H9 (cell line): Measurements from ENCODE around the gene ZNF414. TPM values are rescaled to one million over a fixed set of nuclear protein-coding genes. Genes with fewer than 3 reads are reported as not detected.

Source experiments
- DNase-seq: peaks from one replicate; pipeline ENCODE4 v3.0.0-alpha.2; 2017
- H2AFZ ChIP-seq: one replicate; pipeline ENCODE4 v1.6.1; 2013; ENCODE audit warnings: mild to moderate bottlenecking, low read length, control low read depth, moderate library complexity
- H2AK5ac ChIP-seq: 2 replicates; pipeline ENCODE4 v1.6.1; 2013; ENCODE audit warnings: low read length, control low read depth, mixed read lengths; ENCODE audit not compliant: insufficient read length
- H2BK120ac ChIP-seq: one replicate; pipeline ENCODE4 v1.6.1; 2013; ENCODE audit warnings: low read depth, mild to moderate bottlenecking, low read length, control low read depth, inconsistent platforms; ENCODE audit not compliant: poor library complexity, severe bottlenecking
- H2BK12ac ChIP-seq: 2 replicates; pipeline ENCODE4 v1.6.1; 2013; ENCODE audit warnings: low read length, control low read depth, mixed read lengths, low read depth; ENCODE audit not compliant: insufficient read length
- H2BK15ac ChIP-seq: 2 replicates; pipeline ENCODE4 v1.6.1; 2013; ENCODE audit warnings: low read depth, low read length, control low read depth
- H2BK20ac ChIP-seq: one replicate; pipeline ENCODE4 v1.6.1; 2013; ENCODE audit warnings: low read depth, mild to moderate bottlenecking, low read length, control low read depth, inconsistent platforms; ENCODE audit not compliant: poor library complexity, severe bottlenecking
- H2BK5ac ChIP-seq: 2 replicates; pipeline ENCODE4 v1.6.1; 2013; ENCODE audit warnings: low read length, control low read depth, mixed read lengths; ENCODE audit not compliant: insufficient read length
- H3K14ac ChIP-seq: 2 replicates; pipeline ENCODE4 v1.6.1; 2013; ENCODE audit warnings: low read length, control low read depth; ENCODE audit not compliant: insufficient read depth
- H3K18ac ChIP-seq: 2 replicates; pipeline ENCODE4 v1.6.1; 2013; ENCODE audit warnings: low read depth, mild to moderate bottlenecking, mixed read lengths, low read length, control low read depth; ENCODE audit not compliant: insufficient read length
- H3K23ac ChIP-seq: 2 replicates; pipeline ENCODE4 v1.6.1; 2013; ENCODE audit warnings: low read length, control low read depth, mixed read lengths, low read depth; ENCODE audit not compliant: insufficient read length
- H3K23me2 ChIP-seq: 2 replicates; pipeline ENCODE4 v1.6.1; 2013; ENCODE audit warnings: low read depth, mild to moderate bottlenecking, mixed read lengths, low read length, control low read depth; ENCODE audit not compliant: insufficient read length, poor library complexity, severe bottlenecking
- H3K27ac ChIP-seq: 2 replicates; pipeline ENCODE4 v1.5.1; 2013; ENCODE audit warnings: low read length, control low read depth, mixed read lengths, low read depth; ENCODE audit not compliant: insufficient read length
- H3K27me3 ChIP-seq: 2 replicates; pipeline ENCODE4 v1.6.1; 2013; ENCODE audit warnings: low read length, control low read depth, inconsistent platforms; ENCODE audit not compliant: insufficient read depth
- H3K4ac ChIP-seq: 2 replicates; pipeline ENCODE4 v1.6.1; 2013; ENCODE audit warnings: low read depth, mild to moderate bottlenecking, control low read depth, inconsistent platforms, low read length, moderate library complexity
- H3K4me1 ChIP-seq: 2 replicates; pipeline ENCODE4 v1.6.1; 2013; ENCODE audit warnings: low read length, control low read depth, inconsistent platforms; ENCODE audit not compliant: insufficient read depth
- H3K4me2 ChIP-seq: 2 replicates; pipeline ENCODE4 v1.6.1; 2013; ENCODE audit warnings: low read length, control low read depth, mixed read lengths; ENCODE audit not compliant: insufficient read length, insufficient read depth
- H3K56ac ChIP-seq: 2 replicates; pipeline ENCODE4 v1.6.1; 2013; ENCODE audit warnings: low read depth, mild to moderate bottlenecking, mixed read lengths, low read length, control low read depth; ENCODE audit not compliant: insufficient read length
- H3K79me1 ChIP-seq: 2 replicates; pipeline ENCODE4 v1.6.1; 2013; ENCODE audit warnings: low read depth, mild to moderate bottlenecking, moderate library complexity, low read length, control low read depth, inconsistent platforms; ENCODE audit not compliant: insufficient read depth, poor library complexity, severe bottlenecking
- H3K79me2 ChIP-seq: 2 replicates; pipeline ENCODE4 v1.6.1; 2013; ENCODE audit warnings: low read length, control low read depth, inconsistent platforms; ENCODE audit not compliant: insufficient read depth
- H3K9ac ChIP-seq: 2 replicates; pipeline ENCODE4 v1.6.1; 2013; ENCODE audit warnings: low read length, control low read depth, mixed read lengths; ENCODE audit not compliant: insufficient read length; ENCODE audit errors: extremely low read depth
- H3K9me3 ChIP-seq: one replicate; pipeline ENCODE4 v1.6.1; 2013; ENCODE audit warnings: low read depth, low read length, inconsistent platforms; ENCODE audit not compliant: control insufficient read depth
- H3T11ph ChIP-seq: one replicate; pipeline ENCODE4 v1.6.1; 2013; ENCODE audit warnings: mild to moderate bottlenecking, low read length, control low read depth, inconsistent platforms
- H4K20me1 ChIP-seq: one replicate; pipeline ENCODE4 v1.6.1; 2013; ENCODE audit not compliant: control insufficient read depth, insufficient read length, insufficient read depth
- H4K5ac ChIP-seq: 2 replicates; pipeline ENCODE4 v1.6.1; 2013; ENCODE audit warnings: low read depth, mild to moderate bottlenecking, mixed read lengths, low read length, control low read depth; ENCODE audit not compliant: insufficient read length
- H4K8ac ChIP-seq: replicated peaks from 2 replicates; pipeline ENCODE4 v1.6.1; 2013; ENCODE audit warnings: low read length, control low read depth, mixed read lengths, low read depth; ENCODE audit not compliant: insufficient read length
- H4K91ac ChIP-seq: 2 replicates; pipeline ENCODE4 v1.6.1; 2013; ENCODE audit warnings: low read depth, mild to moderate bottlenecking, moderate library complexity, mixed read lengths, low read length, control low read depth; ENCODE audit not compliant: insufficient read length
- H3K27ac Mint-ChIP-seq, 3 experiments: 2 replicates in 2 of 3; 3 replicates in 1 of 3; pipeline ENCODE4 v1.8.0; 2020 to 2021; ENCODE audit warnings: mixed read lengths in 3 of 3, mild to moderate bottlenecking in 1 of 3, moderate library complexity in 1 of 3
- H3K27me3 Mint-ChIP-seq: 2 replicates; pipeline ENCODE4 v1.8.0; 2021; ENCODE audit warnings: low read depth, mild to moderate bottlenecking, moderate library complexity, mixed read lengths
- H3K36me3 Mint-ChIP-seq, 3 experiments: 2 replicates in 2 of 3; 3 replicates in 1 of 3; pipeline ENCODE4 v1.8.0; 2020 to 2021; ENCODE audit warnings: low read depth in 3 of 3, mixed read lengths in 3 of 3; ENCODE audit not compliant: insufficient read depth in 1 of 3
- H3K4me1 Mint-ChIP-seq, 2 experiments: 2 replicates each; pipeline ENCODE4 v1.8.0; 2020; ENCODE audit warnings: mixed read lengths in 2 of 2
- H3K4me3 Mint-ChIP-seq, 2 experiments: 2 replicates in 1 of 2; 3 replicates in 1 of 2; pipeline ENCODE4 v1.8.0; 2020 to 2021; ENCODE audit warnings: mild to moderate bottlenecking in 2 of 2, mixed read lengths in 2 of 2, moderate library complexity in 1 of 2
- H3K9me3 Mint-ChIP-seq, 2 experiments: 2 replicates in 1 of 2; 3 replicates in 1 of 2; pipeline ENCODE4 v1.8.0; 2020; ENCODE audit warnings: mild to moderate bottlenecking in 2 of 2, mixed read lengths in 2 of 2, moderate library complexity in 1 of 2
- CTCF ChIP-seq: fragments of 200-600 bp; sonication (generic); conservative IDR thresholded peaks from 3 replicates; pipeline ENCODE4 v1.8.0; 2021; ENCODE audit warnings: antibody characterized with exemption, mild to moderate bottlenecking
- WGBS: extraction: QIAGEN DNeasy Blood & Tissue Kit; methylation state at CpG from one replicate; pipeline ENCODE4 v1.1.7; 2013; ENCODE audit warnings: missing lambda C conversion rate, low lambda C conversion rate, mixed read lengths; ENCODE audit not compliant: insufficient read length; ENCODE audit errors: extremely low coverage; 5-methylcytosine and 5-hydroxymethylcytosine counted together
- total RNA-seq: library from RNA; stranded (reverse); gene quantifications from 2 replicates; pipeline ENCODE4 v1.2.1, GENCODE V29; 2021

Gene ZNF414
- total RNA-seq, 1 experiment from 2014 or later, result 29.3 TPM

GRCh38 chr19:8513036-8513686 is 806 bp downstream of the ZNF414 start:
- Mint-ChIP-seq H3K27ac (peak overlapping the region; percentile 99), H3K4me3 (peak overlapping the region; percentile 94), H3K27me3 (no peaks in the 10 kb centered on the region; the same call in 1 of the 2 replicates), H3K9me3 (no peaks in the 10 kb centered on the region; a peak in 1 of 5 replicates), H3K4me1 (peaks cover 11 to 24% of the 10 kb centered on the region in 2 experiments), H3K36me3 (peaks cover 2 to 10% (median 7%) of the 10 kb centered on the region in 3 experiments; a peak in 3 of 7 replicates)
- Histone ChIP-seq H3K23ac (no peak overlapping the region), H3K79me2 (no peaks in the 10 kb centered on the region), H2AK5ac (no peak overlapping the region), H3K27ac (peak overlapping the region; percentile 13), H3K56ac (no peak overlapping the region), H2BK5ac (no peak overlapping the region), H3K18ac (no peak overlapping the region), H3K4ac (no peak overlapping the region), H3K27me3 (no peaks in the 10 kb centered on the region), H2BK120ac (no peak overlapping the region), H4K91ac (no peak overlapping the region), H2BK20ac (no peak overlapping the region), H3T11ph (no peak overlapping the region), H3K23me2 (peaks cover 9% of the 10 kb centered on the region), H3K9ac (no peak overlapping the region), H3K79me1 (no peaks in the 10 kb centered on the region), H3K4me1 (no peaks in the 10 kb centered on the region; the same call in 1 of the 2 replicates), H2BK15ac (no peak overlapping the region), H2BK12ac (no peak overlapping the region), H3K9me3 (no peaks in the 10 kb centered on the region), H3K14ac (peak overlapping the region; percentile 49; the same call in 1 of the 2 replicates), H4K8ac (no peak overlapping the region), H4K5ac (no peak overlapping the region), H2AFZ (no peak overlapping the region), H3K4me2 (peak overlapping the region; percentile 50), H4K20me1 (no peaks in the 10 kb centered on the region)
- TF ChIP-seq CTCF, result no peak
- no CpG with 5 or more reads among the region's 19 CpGs for WGBS
- peak; percentile 42 for DNase-seq
